A673 (cell line): Measurements from ENCODE around the gene PRKAG2. TPM values are rescaled to one million over a fixed set of nuclear protein-coding genes. Genes with fewer than 3 reads are reported as not detected.

Source experiments
- BruUV-seq: library from RNA; stranded (reverse); fragments of 400-500 nt; replicated peaks from 2 replicates; lab custom pipeline; 2021; lab: Mats Ljungman, UMichigan
- CTCF ChIA-PET: fragments of 300-600 bp; sonication (Branson Sonifier 250); formaldehyde crosslinking; loops from one replicate; lab custom pipeline; 2022; ENCODE audit warnings: antibody characterized with exemption; lab: Charles Lee
- POLR2A ChIA-PET: fragments of 300-600 bp; sonication (Branson Sonifier 250); formaldehyde crosslinking; loops from one replicate; lab custom pipeline; 2022; ENCODE audit warnings: antibody characterized with exemption; ENCODE audit not compliant: low non-redundant PET; lab: Charles Lee
- DNase-seq: peaks from one replicate; pipeline ENCODE4 v3.0.0-alpha.2; 2015; ENCODE audit warnings: low spot score
- H3K27ac ChIP-seq: fragments of 200-600 bp; sonication (generic); 2 replicates; pipeline ENCODE4 v1.5.1; 2016; ENCODE audit warnings: mixed run types, low read depth, mild to moderate bottlenecking, mixed read lengths, antibody characterized with exemption, low read length; ENCODE audit not compliant: poor library complexity, severe bottlenecking
- H3K27me3 ChIP-seq: fragments of 200-600 bp; sonication (generic); replicated peaks from 2 replicates; pipeline ENCODE4 v1.6.1; 2017; ENCODE audit warnings: mixed run types, low read depth, mild to moderate bottlenecking, mixed read lengths, antibody characterized with exemption, low read length; ENCODE audit not compliant: insufficient read depth, poor library complexity
- H3K36me3 ChIP-seq: fragments of 200-600 bp; sonication (generic); 2 replicates; pipeline ENCODE4 v1.6.1; 2016; ENCODE audit warnings: mixed run types, mild to moderate bottlenecking, mixed read lengths, antibody characterized with exemption, low read length; ENCODE audit not compliant: insufficient read depth, poor library complexity, severe bottlenecking
- H3K4me1 ChIP-seq: fragments of 200-600 bp; sonication (generic); 2 replicates; pipeline ENCODE4 v1.6.1; 2017; ENCODE audit warnings: mixed run types, mild to moderate bottlenecking, mixed read lengths, antibody characterized with exemption, low read length; ENCODE audit not compliant: insufficient read depth, poor library complexity, severe bottlenecking
- H3K4me3 ChIP-seq: fragments of 200-600 bp; sonication (generic); 2 replicates; pipeline ENCODE4 v1.5.1; 2016; ENCODE audit warnings: low read depth, mixed run types, mild to moderate bottlenecking, mixed read lengths, low read length; ENCODE audit not compliant: poor library complexity, severe bottlenecking
- H3K9me3 ChIP-seq: fragments of 200-600 bp; sonication (generic); 2 replicates; pipeline ENCODE4 v1.6.1; 2016; ENCODE audit warnings: mixed run types, low read depth, mild to moderate bottlenecking, mixed read lengths, antibody characterized with exemption, low read length; ENCODE audit not compliant: poor library complexity, severe bottlenecking
- EZH2 ChIP-seq: fragments of 200-600 bp; sonication (generic); IDR thresholded peaks from 2 replicates; pipeline ENCODE4 v1.6.1; 2017; ENCODE audit warnings: borderline replicate concordance, low read depth, mild to moderate bottlenecking, mixed read lengths, antibody characterized with exemption, low read length; ENCODE audit not compliant: poor library complexity, severe bottlenecking
- intact Hi-C: fragments of 100-400 bp; cut with micrococcal nuclease; formaldehyde crosslinking; loops from one replicate; pipeline ENCODE4 v1.10.0; 2022; ENCODE audit not compliant: unreplicated experiment
- total RNA-seq: library from RNA; stranded (reverse); gene quantifications from 2 replicates; pipeline ENCODE4 v1.2.3, GENCODE V29; 2021
- TF ChIP-seq, protein P1 (sequence below): fragments of 300-800, 200-600 bp; sonication (generic); conservative IDR thresholded peaks from 2 replicates; pipeline ENCODE4 v1.5.1; 2017; ENCODE audit warnings: low read depth, mild to moderate bottlenecking, antibody characterized with exemption, low read length, moderate library complexity, mixed read lengths

The PRKAG2 gene
- total RNA-seq, 1 experiment from 2014 or later: 11.6 TPM

DNA sequence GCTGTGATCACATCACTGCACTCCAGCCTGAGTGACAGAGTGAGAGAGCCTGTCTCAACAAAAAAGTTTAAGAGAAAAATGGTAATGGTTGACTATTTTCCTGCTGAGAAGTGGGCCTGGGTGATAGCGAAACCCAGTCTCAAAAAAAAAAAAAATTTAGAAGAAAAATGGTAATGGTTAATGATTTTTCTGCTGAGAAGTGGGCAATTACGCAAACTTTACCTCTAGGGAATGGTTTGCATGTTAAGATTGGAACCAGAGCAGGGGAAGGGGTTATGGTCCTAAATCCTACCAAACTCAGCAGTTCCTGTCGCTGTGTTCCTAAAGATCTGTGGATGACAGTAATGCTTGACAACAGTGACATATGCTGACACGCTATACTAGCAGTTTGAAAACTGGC, 226.8 kb downstream of the PRKAG2 start:
- Histone ChIP-seq H3K4me1 (peaks cover 19% of the 10 kb centered on the region), H3K27ac (peak overlapping the region; percentile 5), H3K27me3 (no peaks in the 10 kb centered on the region), H3K36me3 (no peaks in the 10 kb centered on the region), H3K4me3 (no peak overlapping the region), H3K9me3 (peaks cover 6% of the 10 kb centered on the region)
- intact Hi-C loops: no loop called here
- ChIA-PET POLR2A (no interaction called here), CTCF (no interaction called here)
- BruUV-seq: no TSS peak
- TF ChIP-seq EZH2: no peak
- TF ChIP-seq, protein P1, sequence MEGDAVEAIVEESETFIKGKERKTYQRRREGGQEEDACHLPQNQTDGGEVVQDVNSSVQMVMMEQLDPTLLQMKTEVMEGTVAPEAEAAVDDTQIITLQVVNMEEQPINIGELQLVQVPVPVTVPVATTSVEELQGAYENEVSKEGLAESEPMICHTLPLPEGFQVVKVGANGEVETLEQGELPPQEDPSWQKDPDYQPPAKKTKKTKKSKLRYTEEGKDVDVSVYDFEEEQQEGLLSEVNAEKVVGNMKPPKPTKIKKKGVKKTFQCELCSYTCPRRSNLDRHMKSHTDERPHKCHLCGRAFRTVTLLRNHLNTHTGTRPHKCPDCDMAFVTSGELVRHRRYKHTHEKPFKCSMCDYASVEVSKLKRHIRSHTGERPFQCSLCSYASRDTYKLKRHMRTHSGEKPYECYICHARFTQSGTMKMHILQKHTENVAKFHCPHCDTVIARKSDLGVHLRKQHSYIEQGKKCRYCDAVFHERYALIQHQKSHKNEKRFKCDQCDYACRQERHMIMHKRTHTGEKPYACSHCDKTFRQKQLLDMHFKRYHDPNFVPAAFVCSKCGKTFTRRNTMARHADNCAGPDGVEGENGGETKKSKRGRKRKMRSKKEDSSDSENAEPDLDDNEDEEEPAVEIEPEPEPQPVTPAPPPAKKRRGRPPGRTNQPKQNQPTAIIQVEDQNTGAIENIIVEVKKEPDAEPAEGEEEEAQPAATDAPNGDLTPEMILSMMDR: no peak
- DNase-seq: no peak

DNA sequence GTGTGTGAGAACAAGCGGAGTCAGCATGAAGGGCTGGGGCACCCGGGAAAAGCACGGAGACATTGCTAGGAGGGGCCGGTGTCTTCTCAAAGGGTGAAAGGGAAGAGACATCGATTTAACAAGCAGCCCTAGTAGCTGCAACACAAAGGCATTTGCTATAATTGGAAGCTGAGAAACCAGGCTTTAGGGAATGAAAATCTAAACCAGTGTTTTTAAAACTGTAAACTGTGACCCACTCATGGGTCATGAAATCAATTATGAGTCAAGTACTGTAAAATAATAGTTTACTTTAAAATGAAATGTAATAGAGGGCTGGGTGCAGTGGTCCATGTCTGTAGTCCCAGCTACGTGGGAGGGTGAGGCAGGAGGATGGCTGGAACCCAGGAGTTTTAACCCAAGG, 228.5 kb downstream of the PRKAG2 start:
- Histone ChIP-seq H3K4me1 (peaks cover 19% of the 10 kb centered on the region), H3K9me3 (peaks cover 6% of the 10 kb centered on the region), H3K27me3 (no peaks in the 10 kb centered on the region), H3K27ac (no peak overlapping the region), H3K36me3 (no peaks in the 10 kb centered on the region), H3K4me3 (no peak overlapping the region)
- ChIA-PET POLR2A (no interaction called here), CTCF (no interaction called here)
- intact Hi-C loops: no loop called here
- DNase-seq: no peak
- no TSS peak for BruUV-seq
- TF ChIP-seq, protein P1: no peak
- no peak for TF ChIP-seq EZH2

DNA sequence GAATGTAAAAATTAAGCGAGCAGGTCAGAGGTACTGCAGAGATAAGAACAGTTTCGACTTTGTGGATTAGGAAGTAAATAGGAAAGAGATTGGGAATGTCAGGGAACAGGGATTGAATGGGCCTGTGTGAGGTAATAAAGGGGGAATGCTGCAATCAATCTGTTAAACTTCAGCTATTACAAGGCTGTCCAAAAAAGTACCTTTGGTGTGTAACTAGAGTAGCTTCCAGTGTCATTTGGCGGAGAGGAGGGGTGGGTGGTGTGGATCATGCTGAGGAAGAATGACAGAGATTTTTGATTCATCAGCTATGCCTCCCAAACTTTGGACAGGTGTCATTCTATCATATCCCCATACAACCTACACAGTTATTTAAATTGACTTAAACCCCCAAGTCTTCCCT, 229.0 kb downstream of the PRKAG2 start:
- TF ChIP-seq EZH2: no peak
- TF ChIP-seq, protein P1: no peak
- Histone ChIP-seq H3K4me1 (peaks cover 19% of the 10 kb centered on the region), H3K27me3 (no peaks in the 10 kb centered on the region), H3K36me3 (no peaks in the 10 kb centered on the region), H3K9me3 (peaks cover 6% of the 10 kb centered on the region), H3K4me3 (no peak overlapping the region), H3K27ac (no peak overlapping the region)
- intact Hi-C loops: no loop called here
- DNase-seq: no peak
- BruUV-seq: no TSS peak
- POLR2A ChIA-PET: no interaction called here
- CTCF ChIA-PET: no interaction called here
